ENCODE measurements around the gene COP1.

DNA sequence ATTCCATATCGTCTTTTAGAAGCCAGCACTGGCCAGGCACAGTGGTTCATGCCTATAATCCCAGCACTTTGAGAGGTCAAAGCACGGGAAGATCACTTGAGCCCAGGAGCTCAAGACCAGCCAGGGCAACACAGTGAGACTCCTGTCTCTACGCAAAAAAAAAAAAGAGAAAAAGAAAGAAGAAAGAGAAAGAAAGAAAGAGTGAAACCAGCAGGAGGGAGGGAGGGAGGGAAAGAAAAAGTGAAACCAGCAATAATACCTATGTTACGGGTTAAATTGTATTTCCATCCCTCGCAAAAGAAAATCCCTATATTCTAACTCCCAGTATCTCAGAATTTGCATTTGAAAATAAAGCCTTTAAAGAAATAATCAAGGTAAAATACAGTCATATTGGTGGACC is 10.4 kb downstream of the COP1 start:
- TF ChIP-seq, protein P1, sequence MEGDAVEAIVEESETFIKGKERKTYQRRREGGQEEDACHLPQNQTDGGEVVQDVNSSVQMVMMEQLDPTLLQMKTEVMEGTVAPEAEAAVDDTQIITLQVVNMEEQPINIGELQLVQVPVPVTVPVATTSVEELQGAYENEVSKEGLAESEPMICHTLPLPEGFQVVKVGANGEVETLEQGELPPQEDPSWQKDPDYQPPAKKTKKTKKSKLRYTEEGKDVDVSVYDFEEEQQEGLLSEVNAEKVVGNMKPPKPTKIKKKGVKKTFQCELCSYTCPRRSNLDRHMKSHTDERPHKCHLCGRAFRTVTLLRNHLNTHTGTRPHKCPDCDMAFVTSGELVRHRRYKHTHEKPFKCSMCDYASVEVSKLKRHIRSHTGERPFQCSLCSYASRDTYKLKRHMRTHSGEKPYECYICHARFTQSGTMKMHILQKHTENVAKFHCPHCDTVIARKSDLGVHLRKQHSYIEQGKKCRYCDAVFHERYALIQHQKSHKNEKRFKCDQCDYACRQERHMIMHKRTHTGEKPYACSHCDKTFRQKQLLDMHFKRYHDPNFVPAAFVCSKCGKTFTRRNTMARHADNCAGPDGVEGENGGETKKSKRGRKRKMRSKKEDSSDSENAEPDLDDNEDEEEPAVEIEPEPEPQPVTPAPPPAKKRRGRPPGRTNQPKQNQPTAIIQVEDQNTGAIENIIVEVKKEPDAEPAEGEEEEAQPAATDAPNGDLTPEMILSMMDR (IDR thresholded peaks at IDR 0.05 in 8 of 11, conservative IDR thresholded peaks at IDR 0.05 in 3 of 11), result no peak
- TF ChIP-seq POLR2A (IDR thresholded peaks at IDR 0.05) (no peak), POLR2AphosphoS5 (IDR thresholded peaks at IDR 0.05) (no peak)

Data from spleen (tissue), 7 donors.